BLaER1 (cell line): ENCODE data around the gene SFXN3.

ENCODE experiments used
- H3K27ac ChIP-seq: shearing (Covaris generic); formaldehyde crosslinking; 2 replicates; pipeline ENCODE4 v1.8.1; 2022
- H3K27me3 ChIP-seq: shearing (Covaris generic); formaldehyde crosslinking; 2 replicates; pipeline ENCODE4 v1.8.1; 2022
- H3K36me3 ChIP-seq: shearing (Covaris generic); formaldehyde crosslinking; 2 replicates; pipeline ENCODE4 v1.8.1; 2022
- H3K4me1 ChIP-seq: shearing (Covaris generic); formaldehyde crosslinking; 2 replicates; pipeline ENCODE4 v1.8.1; 2022
- H3K4me2 ChIP-seq: shearing (Covaris generic); formaldehyde crosslinking; 2 replicates; pipeline ENCODE4 v1.8.1; 2022
- H3K4me3 ChIP-seq: shearing (Covaris generic); formaldehyde crosslinking; 2 replicates; pipeline ENCODE4 v1.8.1; 2022
- H3K9ac ChIP-seq: shearing (Covaris generic); formaldehyde crosslinking; 2 replicates; pipeline ENCODE4 v1.8.1; 2022
- H3K9me3 ChIP-seq: shearing (Covaris generic); formaldehyde crosslinking; 2 replicates; pipeline ENCODE4 v1.8.1; 2022
- H4K20me1 ChIP-seq: shearing (Covaris generic); formaldehyde crosslinking; 2 replicates; pipeline ENCODE4 v1.8.1; 2022
- Cebpa-rat ChIP-seq: shearing (Covaris generic); IDR thresholded peaks from 2 replicates; pipeline ENCODE4 v1.8.1; 2022

The SFXN3 gene

GRCh38 chr10:101014966-101015581 lies 16.0 kb upstream of the SFXN3 start:
- Histone ChIP-seq H3K9ac (no peak overlapping the region), H3K4me2 (peak overlapping the region; percentile 33; the same call in 1 of the 2 replicates), H3K4me1 (peaks cover 76% of the 10 kb centered on the region), H4K20me1 (no peaks in the 10 kb centered on the region), H3K9me3 (no peaks in the 10 kb centered on the region), H3K36me3 (no peaks in the 10 kb centered on the region), H3K27ac (no peak overlapping the region), H3K4me3 (no peak overlapping the region), H3K27me3 (no peaks in the 10 kb centered on the region)
- TF ChIP-seq Cebpa-rat = no peak

- H3K27ac ChIP-seq = no peak overlapping the region; the same call in 1 of the 2 replicates
- no peak for TF ChIP-seq Cebpa-rat
- H3K4me2 ChIP-seq = peak overlapping the region; percentile 99; the same call in 1 of the 2 replicates
- no peak overlapping the region for H3K4me3 ChIP-seq
- H3K27me3 ChIP-seq = no peaks in the 10 kb centered on the region
- peaks cover 81% of the 10 kb centered on the region for H3K4me1 ChIP-seq
- no peaks in the 10 kb centered on the region for H3K36me3 ChIP-seq
- no peaks in the 10 kb centered on the region for H4K20me1 ChIP-seq
- H3K9me3 ChIP-seq = no peaks in the 10 kb centered on the region
- no peak overlapping the region for H3K9ac ChIP-seq
Observed at GRCh38 chr10:101015582-101015973, 15.5 kb upstream of the SFXN3 start.

- H3K27ac ChIP-seq = no peak overlapping the region
- H3K9me3 ChIP-seq = no peaks in the 10 kb centered on the region
- H3K4me2 ChIP-seq = peak overlapping the region; percentile 99
- no peaks in the 10 kb centered on the region for H3K36me3 ChIP-seq
- peak overlapping the region; percentile 12; the same call in 1 of the 2 replicates for H3K9ac ChIP-seq
- H3K4me1 ChIP-seq = peaks cover 94% of the 10 kb centered on the region
- no peaks in the 10 kb centered on the region for H3K27me3 ChIP-seq
- no peak for TF ChIP-seq Cebpa-rat
- no peak overlapping the region for H3K4me3 ChIP-seq
- H4K20me1 ChIP-seq = no peaks in the 10 kb centered on the region
Observed at GRCh38 chr10:101016814-101017213, 14.2 kb upstream of the SFXN3 start.

- no peaks in the 10 kb centered on the region for H3K27me3 ChIP-seq
- H3K4me3 ChIP-seq = peak overlapping the region; percentile 63
- H3K9me3 ChIP-seq = no peaks in the 10 kb centered on the region
- H3K4me1 ChIP-seq = peaks cover 89% of the 10 kb centered on the region
- H3K36me3 ChIP-seq = no peaks in the 10 kb centered on the region
- no peaks in the 10 kb centered on the region for H4K20me1 ChIP-seq
- H3K4me2 ChIP-seq = peak overlapping the region; percentile 99
- peak overlapping the region; percentile 95 for H3K27ac ChIP-seq
- no peak for TF ChIP-seq Cebpa-rat
- H3K9ac ChIP-seq = peak overlapping the region; percentile 79
Observed at GRCh38 chr10:101018118-101018599, 12.9 kb upstream of the SFXN3 start.

DNA sequence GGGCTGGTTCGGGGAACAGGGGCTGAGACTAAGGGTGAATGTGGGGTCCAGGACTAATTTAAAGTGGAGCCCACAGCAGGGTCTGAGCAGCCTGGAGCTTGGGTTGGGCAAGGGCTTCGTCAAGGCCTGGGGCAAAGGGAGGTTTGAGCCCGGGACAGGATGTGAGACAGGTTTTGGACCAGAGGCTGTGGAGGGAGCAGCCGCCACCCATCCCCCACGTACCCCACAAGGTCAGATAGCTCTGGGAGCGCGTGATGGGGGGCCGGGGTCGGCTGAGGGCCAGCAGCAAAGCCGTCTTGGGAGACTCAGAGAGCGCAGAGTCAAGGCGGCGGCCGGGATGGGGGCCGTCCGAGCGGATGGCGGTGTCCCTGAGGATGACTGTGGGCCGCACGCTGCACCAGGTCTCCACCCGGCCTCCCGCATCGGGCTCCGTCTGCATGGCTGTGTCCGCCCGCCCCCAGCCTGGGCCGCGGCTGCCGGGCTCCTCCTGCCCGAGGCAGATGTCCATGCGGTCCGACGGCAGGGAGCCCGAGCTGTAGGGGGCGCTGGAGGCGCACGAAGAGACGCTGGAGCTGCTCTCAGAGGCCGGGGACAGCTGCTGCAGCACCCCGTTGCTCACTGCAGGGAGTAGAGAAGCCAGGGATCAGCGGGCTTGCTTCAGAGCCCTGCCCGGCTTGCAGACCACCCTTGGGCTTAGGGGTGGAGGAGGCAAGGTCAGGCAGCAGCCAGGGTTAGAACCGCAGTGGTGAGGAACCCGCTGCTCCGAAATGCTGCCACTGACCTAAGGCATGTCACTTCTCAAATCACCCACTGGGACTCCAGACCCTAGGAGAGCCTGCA lies 12.2 kb upstream of the SFXN3 start:
- Histone ChIP-seq H3K27me3 (no peaks in the 10 kb centered on the region), H3K4me3 (peak overlapping the region; percentile 63), H3K27ac (peak overlapping the region; percentile 95), H3K9me3 (no peaks in the 10 kb centered on the region), H3K36me3 (no peaks in the 10 kb centered on the region), H4K20me1 (no peaks in the 10 kb centered on the region), H3K4me2 (peak overlapping the region; percentile 99), H3K9ac (peak overlapping the region; percentile 79), H3K4me1 (peaks cover 88% of the 10 kb centered on the region)
- no peak for TF ChIP-seq Cebpa-rat

- Histone ChIP-seq H3K27ac (peak overlapping the region; percentile 95), H3K9ac (peak overlapping the region; percentile 79), H3K9me3 (no peaks in the 10 kb centered on the region), H3K27me3 (no peaks in the 10 kb centered on the region), H3K4me1 (peaks cover 83% of the 10 kb centered on the region), H3K4me3 (peak overlapping the region; percentile 63), H3K36me3 (no peaks in the 10 kb centered on the region), H3K4me2 (peak overlapping the region; percentile 99), H4K20me1 (no peaks in the 10 kb centered on the region)
- TF ChIP-seq Cebpa-rat = no peak
Observed at GRCh38 chr10:101019440-101019703, 11.7 kb upstream of the SFXN3 start.

- Histone ChIP-seq H3K27ac (no peak overlapping the region), H3K4me1 (peaks cover 71% of the 10 kb centered on the region), H3K9ac (no peak overlapping the region), H3K9me3 (no peaks in the 10 kb centered on the region), H3K4me3 (no peak overlapping the region), H3K4me2 (0 out of 2 replicates have a peak overlapping the region, but pooled peaks have one; percentile 99), H3K36me3 (no peaks in the 10 kb centered on the region), H4K20me1 (no peaks in the 10 kb centered on the region), H3K27me3 (no peaks in the 10 kb centered on the region)
- TF ChIP-seq Cebpa-rat = no peak
Observed at GRCh38 chr10:101020427-101021075, 10.5 kb upstream of the SFXN3 start.

- no peaks in the 10 kb centered on the region for H3K9me3 ChIP-seq
- H3K27me3 ChIP-seq = no peaks in the 10 kb centered on the region
- no peak overlapping the region for H3K27ac ChIP-seq
- H3K4me2 ChIP-seq = peak overlapping the region; percentile 60
- no peak for TF ChIP-seq Cebpa-rat
- H3K4me3 ChIP-seq = no peak overlapping the region
- no peaks in the 10 kb centered on the region for H3K36me3 ChIP-seq
- H4K20me1 ChIP-seq = no peaks in the 10 kb centered on the region
- H3K9ac ChIP-seq = no peak overlapping the region
- peaks cover 64% of the 10 kb centered on the region for H3K4me1 ChIP-seq
Observed at GRCh38 chr10:101021239-101021638, 9.8 kb upstream of the SFXN3 start.

- H3K4me2 ChIP-seq = peak overlapping the region; percentile 60
- H3K27ac ChIP-seq = no peak overlapping the region
- H4K20me1 ChIP-seq = no peaks in the 10 kb centered on the region
- H3K4me3 ChIP-seq = no peak overlapping the region
- H3K9me3 ChIP-seq = no peaks in the 10 kb centered on the region
- H3K4me1 ChIP-seq = peaks cover 64% of the 10 kb centered on the region
- H3K27me3 ChIP-seq = no peaks in the 10 kb centered on the region
- no peak for TF ChIP-seq Cebpa-rat
- no peaks in the 10 kb centered on the region for H3K36me3 ChIP-seq
- H3K9ac ChIP-seq = no peak overlapping the region
Observed at GRCh38 chr10:101021692-101022251, 9.3 kb upstream of the SFXN3 start.
